ENCODE data around the gene AGFG1.

The AGFG1 gene

DNA sequence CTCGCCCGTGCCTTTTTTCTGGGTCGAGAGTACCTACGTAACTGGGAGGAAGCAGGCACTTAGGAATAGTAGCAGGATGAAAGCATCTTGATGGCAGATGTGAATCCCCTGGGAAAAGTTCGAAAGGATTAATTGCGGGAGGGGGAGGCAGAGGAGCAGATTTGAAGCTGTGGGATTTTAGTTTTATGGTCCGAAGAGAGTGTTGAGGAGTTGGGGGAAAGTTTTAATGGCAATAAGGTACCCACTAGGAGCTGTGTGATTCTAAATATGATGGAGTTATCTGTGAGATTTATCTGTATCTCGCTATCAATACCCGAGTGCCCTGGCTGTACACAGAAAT, 1.1 kb downstream of the AGFG1 start:
- H3K4me2 ChIP-seq, result peak overlapping the region; percentile 74
- no peak overlapping the region for H3K4me3 ChIP-seq (IDR thresholded peaks at IDR 0.05; ENCODE audit: insufficient read depth, low read depth, low read length)
- H3K36me3 ChIP-seq (ENCODE audit: insufficient read depth), result no peaks in the 10 kb centered on the region
- H3K4me1 ChIP-seq (ENCODE audit: low read depth, poor library complexity, severe bottlenecking), result peaks cover 33% of the 10 kb centered on the region
- H4K20me1 ChIP-seq (ENCODE audit: insufficient read depth), result peaks cover 22% of the 10 kb centered on the region
- H3K79me2 ChIP-seq (ENCODE audit: insufficient read depth, low read depth), result peaks cover 50% of the 10 kb centered on the region
- H3K27me3 ChIP-seq (ENCODE audit: insufficient read depth, low read depth), result no peaks in the 10 kb centered on the region
- no peak overlapping the region for H2AFZ ChIP-seq (ENCODE audit: low read depth)
- no peak overlapping the region for H3K27ac ChIP-seq
- TF ChIP-seq, protein P1, sequence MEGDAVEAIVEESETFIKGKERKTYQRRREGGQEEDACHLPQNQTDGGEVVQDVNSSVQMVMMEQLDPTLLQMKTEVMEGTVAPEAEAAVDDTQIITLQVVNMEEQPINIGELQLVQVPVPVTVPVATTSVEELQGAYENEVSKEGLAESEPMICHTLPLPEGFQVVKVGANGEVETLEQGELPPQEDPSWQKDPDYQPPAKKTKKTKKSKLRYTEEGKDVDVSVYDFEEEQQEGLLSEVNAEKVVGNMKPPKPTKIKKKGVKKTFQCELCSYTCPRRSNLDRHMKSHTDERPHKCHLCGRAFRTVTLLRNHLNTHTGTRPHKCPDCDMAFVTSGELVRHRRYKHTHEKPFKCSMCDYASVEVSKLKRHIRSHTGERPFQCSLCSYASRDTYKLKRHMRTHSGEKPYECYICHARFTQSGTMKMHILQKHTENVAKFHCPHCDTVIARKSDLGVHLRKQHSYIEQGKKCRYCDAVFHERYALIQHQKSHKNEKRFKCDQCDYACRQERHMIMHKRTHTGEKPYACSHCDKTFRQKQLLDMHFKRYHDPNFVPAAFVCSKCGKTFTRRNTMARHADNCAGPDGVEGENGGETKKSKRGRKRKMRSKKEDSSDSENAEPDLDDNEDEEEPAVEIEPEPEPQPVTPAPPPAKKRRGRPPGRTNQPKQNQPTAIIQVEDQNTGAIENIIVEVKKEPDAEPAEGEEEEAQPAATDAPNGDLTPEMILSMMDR (conservative IDR thresholded peaks at IDR 0.05; ENCODE audit: low read depth, low read length), result no peak
- H3K9ac ChIP-seq, result peak overlapping the region; percentile 66; the same call in 1 of the 2 replicates

DNA sequence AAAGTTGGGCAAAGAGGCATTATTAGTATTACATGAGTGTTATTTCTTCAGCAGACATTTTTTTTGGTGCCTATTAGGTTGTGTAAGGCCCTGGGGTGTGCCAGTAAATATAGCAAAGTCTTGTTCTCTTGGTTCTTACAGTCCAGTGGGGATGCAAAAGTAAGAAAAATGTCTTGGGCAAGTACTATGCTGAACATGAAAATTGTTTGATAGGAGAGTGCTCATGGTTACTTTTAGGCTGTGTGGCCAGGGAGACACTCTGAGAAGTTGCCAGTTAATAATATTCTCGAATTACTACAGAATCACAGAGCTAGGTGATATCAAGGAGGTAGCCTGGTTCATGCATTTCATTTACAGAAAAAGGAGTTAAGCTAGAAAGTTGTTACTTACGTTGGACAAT, 1.9 kb downstream of the AGFG1 start:
- H3K9ac ChIP-seq, result peak overlapping the region; percentile 66; the same call in 1 of the 2 replicates
- TF ChIP-seq, protein P1 (conservative IDR thresholded peaks at IDR 0.05; ENCODE audit: low read depth, low read length), result no peak
- no peaks in the 10 kb centered on the region for H3K36me3 ChIP-seq (ENCODE audit: insufficient read depth)
- peaks cover 22% of the 10 kb centered on the region for H4K20me1 ChIP-seq (ENCODE audit: insufficient read depth)
- peaks cover 56% of the 10 kb centered on the region for H3K79me2 ChIP-seq (ENCODE audit: insufficient read depth, low read depth)
- H3K4me2 ChIP-seq, result peak overlapping the region; percentile 74
- no peak overlapping the region for H3K27ac ChIP-seq
- peaks cover 39% of the 10 kb centered on the region for H3K4me1 ChIP-seq (ENCODE audit: low read depth, poor library complexity, severe bottlenecking)
- no peaks in the 10 kb centered on the region for H3K27me3 ChIP-seq (ENCODE audit: insufficient read depth, low read depth)
- H2AFZ ChIP-seq (ENCODE audit: low read depth), result no peak overlapping the region
- H3K4me3 ChIP-seq (IDR thresholded peaks at IDR 0.05; ENCODE audit: insufficient read depth, low read depth, low read length), result no peak overlapping the region

DNA sequence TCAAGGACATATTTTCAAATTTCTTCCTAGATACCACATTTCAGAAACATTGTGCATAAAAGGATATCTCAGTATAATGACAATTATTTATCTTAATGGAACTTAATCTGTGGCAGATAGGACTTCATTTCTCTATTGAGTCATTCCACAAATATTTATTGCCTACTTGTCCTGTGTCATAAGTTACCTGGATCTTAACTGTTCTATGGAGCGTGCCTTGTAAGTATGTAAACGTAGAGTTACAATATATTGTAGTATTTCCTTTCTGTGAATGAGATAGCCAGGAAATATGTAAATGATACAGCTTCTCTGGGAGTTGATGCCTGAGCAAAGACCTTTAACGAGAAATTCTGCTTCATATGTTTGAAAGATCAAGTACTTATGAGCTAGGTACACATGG, 2.5 kb downstream of the AGFG1 start:
- Histone ChIP-seq H2AFZ (ENCODE audit: low read depth) (no peak overlapping the region), H3K4me1 (ENCODE audit: low read depth, poor library complexity, severe bottlenecking) (peaks cover 45% of the 10 kb centered on the region), H3K4me2 (peak overlapping the region; percentile 74; the same call in 1 of the 2 replicates), H3K4me3 (IDR thresholded peaks at IDR 0.05; ENCODE audit: insufficient read depth, low read depth, low read length) (no peak overlapping the region), H3K27ac (no peak overlapping the region), H4K20me1 (ENCODE audit: insufficient read depth) (peaks cover 23% of the 10 kb centered on the region), H3K36me3 (ENCODE audit: insufficient read depth) (no peaks in the 10 kb centered on the region), H3K79me2 (ENCODE audit: insufficient read depth, low read depth) (peaks cover 61% of the 10 kb centered on the region), H3K9ac (no peak overlapping the region), H3K27me3 (ENCODE audit: insufficient read depth, low read depth) (no peaks in the 10 kb centered on the region)
- TF ChIP-seq, protein P1 (conservative IDR thresholded peaks at IDR 0.05; ENCODE audit: low read depth, low read length), result no peak

DNA sequence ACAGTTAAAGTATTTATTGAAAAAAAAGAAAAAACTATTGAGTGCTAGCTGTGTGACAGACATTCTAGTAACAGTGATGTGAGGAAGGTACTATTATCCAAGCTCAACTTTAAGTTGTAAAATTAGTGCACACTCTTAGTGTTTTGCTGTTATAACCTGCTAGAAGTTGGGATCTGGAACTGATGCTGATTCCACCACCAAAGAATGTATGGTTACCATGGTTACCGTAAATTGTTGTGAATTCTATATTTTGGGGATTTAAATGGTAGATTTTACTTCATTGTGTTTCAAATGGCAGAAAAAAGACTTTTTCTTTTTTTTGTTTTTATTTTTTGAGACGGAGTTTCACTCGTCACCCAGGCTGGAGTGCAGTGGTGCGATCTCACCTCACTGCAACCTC, 5.3 kb downstream of the AGFG1 start:
- Histone ChIP-seq H3K27me3 (ENCODE audit: insufficient read depth, low read depth) (no peaks in the 10 kb centered on the region), H3K9ac (no peak overlapping the region), H2AFZ (ENCODE audit: low read depth) (no peak overlapping the region), H3K79me2 (ENCODE audit: insufficient read depth, low read depth) (peaks cover 89% of the 10 kb centered on the region), H4K20me1 (ENCODE audit: insufficient read depth) (peaks cover 39% of the 10 kb centered on the region), H3K27ac (no peak overlapping the region), H3K4me2 (no peak overlapping the region), H3K36me3 (ENCODE audit: insufficient read depth) (no peaks in the 10 kb centered on the region), H3K4me3 (IDR thresholded peaks at IDR 0.05; ENCODE audit: insufficient read depth, low read depth, low read length) (no peak overlapping the region), H3K4me1 (ENCODE audit: low read depth, poor library complexity, severe bottlenecking) (peaks cover 67% of the 10 kb centered on the region)
- TF ChIP-seq, protein P1 (conservative IDR thresholded peaks at IDR 0.05; ENCODE audit: low read depth, low read length), result no peak
